PC-9 (cell line): Measurements from ENCODE around the gene TAGLN2. TPM values are rescaled to one million over a fixed set of nuclear protein-coding genes. Genes with fewer than 3 reads are reported as not detected.

Source experiments
- BruUV-seq: library from RNA; stranded (reverse); fragments of 400-500 nt; replicated peaks from 2 replicates; lab custom pipeline; 2021; lab: Mats Ljungman, UMichigan
- CTCF ChIA-PET: fragments of 300-600 bp; sonication (Branson Sonifier 250); formaldehyde crosslinking; loops from one replicate; lab custom pipeline; 2022; ENCODE audit warnings: antibody characterized with exemption; lab: Charles Lee
- POLR2A ChIA-PET: fragments of 300-600 bp; sonication (Branson Sonifier 250); formaldehyde crosslinking; loops from one replicate; lab custom pipeline; 2022; ENCODE audit warnings: antibody characterized with exemption; ENCODE audit not compliant: unreplicated experiment; lab: Charles Lee
- DNase-seq, 2 experiments: peaks; one replicate each; pipeline versions ENCODE4 v3.0.0 to v3.0.0-alpha.2; 2015 to 2022; ENCODE audit warnings: mixed read lengths in 1 of 2
- H2AFZ ChIP-seq: fragments of 200-600 bp; sonication (generic); 2 replicates; pipeline ENCODE4 v1.8.1; 2017; ENCODE audit warnings: antibody characterized with exemption
- H3F3A ChIP-seq: fragments of 200-600 bp; sonication (generic); 2 replicates; pipeline ENCODE4 v1.8.1; 2017; ENCODE audit warnings: antibody characterized with exemption, mild to moderate bottlenecking, low read depth; ENCODE audit not compliant: insufficient read depth
- H3K27ac ChIP-seq: fragments of 200-600 bp; sonication (generic); 2 replicates; pipeline ENCODE4 v1.6.1; 2016; ENCODE audit warnings: mixed run types
- H3K27me3 ChIP-seq: fragments of 200-600 bp; sonication (generic); 2 replicates; pipeline ENCODE4 v1.6.1; 2016; ENCODE audit warnings: low read depth, mixed run types; ENCODE audit not compliant: insufficient read depth
- H3K36me3 ChIP-seq: fragments of 200-600 bp; sonication (generic); 2 replicates; pipeline ENCODE4 v1.6.1; 2016; ENCODE audit warnings: low read depth, mixed run types
- H3K4me1 ChIP-seq: fragments of 200-600 bp; sonication (generic); replicated peaks from 2 replicates; pipeline ENCODE4 v1.6.1; 2016; ENCODE audit warnings: mixed run types; ENCODE audit not compliant: insufficient read depth
- H3K4me2 ChIP-seq: fragments of 200-600 bp; sonication (generic); 2 replicates; pipeline ENCODE4 v1.6.1; 2017; ENCODE audit warnings: mixed run types
- H3K4me3 ChIP-seq: fragments of 200-600 bp; sonication (generic); 2 replicates; pipeline ENCODE4 v1.6.1; 2016; ENCODE audit warnings: mixed run types
- H3K79me2 ChIP-seq: fragments of 200-600 bp; sonication (generic); 2 replicates; pipeline ENCODE4 v1.6.1; 2017; ENCODE audit warnings: low read depth, mixed run types
- H3K9me2 ChIP-seq: fragments of 200-600 bp; sonication (generic); 2 replicates; pipeline ENCODE4 v1.8.1; 2017; ENCODE audit warnings: mild to moderate bottlenecking; ENCODE audit not compliant: insufficient read depth
- H3K9me3 ChIP-seq: fragments of 200-600 bp; sonication (generic); 2 replicates; pipeline ENCODE4 v1.8.1; 2016; ENCODE audit warnings: low read depth; ENCODE audit not compliant: insufficient read depth
- H4K20me1 ChIP-seq: fragments of 200-600 bp; sonication (generic); 2 replicates; pipeline ENCODE4 v1.8.1; 2017; ENCODE audit not compliant: insufficient read depth
- CTCF ChIP-seq: fragments of 200-600 bp; sonication (generic); conservative IDR thresholded peaks from 2 replicates; pipeline ENCODE4 v1.6.1; 2017; ENCODE audit warnings: mixed run types, antibody characterized with exemption, mild to moderate bottlenecking, moderate library complexity
- EZH2 ChIP-seq: fragments of 200-600 bp; sonication (generic); IDR thresholded peaks from 2 replicates; pipeline ENCODE4 v1.8.0; 2017; ENCODE audit warnings: antibody characterized with exemption, low read depth
- intact Hi-C: fragments of 100-400 bp; cut with micrococcal nuclease; formaldehyde crosslinking; loops from one replicate; pipeline ENCODE4 v1.10.0; 2022; ENCODE audit not compliant: unreplicated experiment
- total RNA-seq: library from RNA; stranded (reverse); gene quantifications from 2 replicates; pipeline ENCODE4 v1.2.3, GENCODE V29; 2021

Gene TAGLN2
- total RNA-seq, 1 experiment from 2014 or later: 473 TPM

DNA sequence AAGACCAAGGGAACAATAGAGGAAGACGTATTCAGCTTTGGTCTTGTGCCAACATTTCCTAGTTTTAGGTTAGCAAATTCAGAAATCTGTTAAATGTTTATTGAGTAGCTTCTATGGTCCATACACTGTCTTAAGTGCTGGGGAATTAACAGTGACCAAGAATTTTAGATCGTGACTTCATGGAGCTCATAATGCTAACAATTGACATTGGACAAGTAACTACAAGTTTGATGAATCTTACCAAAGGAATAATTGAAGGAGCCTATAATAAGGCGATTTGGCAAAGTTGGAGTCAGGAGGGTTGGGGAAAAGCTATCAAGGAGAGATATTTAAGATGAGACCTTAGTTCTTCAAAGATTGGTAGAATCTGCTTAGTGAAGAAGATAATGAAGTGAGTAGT is 30.1 kb upstream of the TAGLN2 start:
- H3K79me2 ChIP-seq: no peaks in the 10 kb centered on the region
- intact Hi-C loops: no loop called here
- H2AFZ ChIP-seq: no peak overlapping the region
- TF ChIP-seq CTCF (no peak), EZH2 (no peak)
- H3K27ac ChIP-seq: no peak overlapping the region
- no peak overlapping the region for H3K4me2 ChIP-seq
- ChIA-PET POLR2A (no interaction called here), CTCF (interaction anchor here (0.7 kb wide), 2 partner anchors 11 to 357 kb away, joined by 5 to 7 read pairs; no protein-coding TSS in a partner anchor)
- H4K20me1 ChIP-seq: no peaks in the 10 kb centered on the region
- H3K27me3 ChIP-seq: no peaks in the 10 kb centered on the region
- no peaks in the 10 kb centered on the region for H3K9me3 ChIP-seq
- no peaks in the 10 kb centered on the region for H3K36me3 ChIP-seq
- no peak for DNase-seq
- H3F3A ChIP-seq: peaks cover 4% of the 10 kb centered on the region; the same call in 1 of the 2 replicates
- H3K9me2 ChIP-seq: no peaks in the 10 kb centered on the region
- H3K4me3 ChIP-seq: no peak overlapping the region
- H3K4me1 ChIP-seq: peaks cover 23% of the 10 kb centered on the region
- BruUV-seq: no TSS peak

- ChIA-PET CTCF (no interaction called here), POLR2A (interaction anchor here (0.6 kb wide), 1 partner anchor 42 kb away, joined by 4 read pairs; no protein-coding TSS in a partner anchor)
- Histone ChIP-seq H4K20me1 (no peaks in the 10 kb centered on the region), H2AFZ (no peak within 1 kb of the TSS), H3K36me3 (no peaks in the 10 kb centered on the region), H3F3A (no peaks in the 10 kb centered on the region; the same call in 1 of the 2 replicates), H3K27me3 (no peaks in the 10 kb centered on the region), H3K4me1 (peaks cover 15% of the 10 kb centered on the region), H3K4me3 (no peak within 1 kb of the TSS), H3K27ac (no peak within 1 kb of the TSS), H3K9me2 (no peaks in the 10 kb centered on the region), H3K4me2 (peak within 1 kb of the TSS; percentile 8; the same call in 1 of the 2 replicates), H3K79me2 (no peaks in the 10 kb centered on the region), H3K9me3 (no peaks in the 10 kb centered on the region)
- TF ChIP-seq CTCF: no peak
- no peak for TF ChIP-seq EZH2
- intact Hi-C loops: no loop called here
- TSS peak; percentile 62 for BruUV-seq
- no peak for DNase-seq
Observed at GRCh38 chr1:159953536-159954515, 28.5 kb upstream of the TAGLN2 start, which contains the start of gene SLAMF9. SLAMF9 (minus strand) TSS chr1:159954237; CDS start chr1:159954137, 100 bp downstream.

- H4K20me1 ChIP-seq: no peaks in the 10 kb centered on the region
- no peaks in the 10 kb centered on the region for H3K9me2 ChIP-seq
- DNase-seq: no peak
- H3K27me3 ChIP-seq: no peaks in the 10 kb centered on the region
- TF ChIP-seq EZH2: no peak
- no peak for TF ChIP-seq CTCF
- H3K4me2 ChIP-seq: no peak overlapping the region
- intact Hi-C loops: no loop called here
- no peak overlapping the region for H3K4me3 ChIP-seq
- ChIA-PET POLR2A (no interaction called here), CTCF (no interaction called here)
- no peaks in the 10 kb centered on the region; the same call in 1 of the 2 replicates for H3F3A ChIP-seq
- no peak overlapping the region for H3K27ac ChIP-seq
- no peaks in the 10 kb centered on the region for H3K79me2 ChIP-seq
- BruUV-seq: no TSS peak
- H3K36me3 ChIP-seq: no peaks in the 10 kb centered on the region
- H2AFZ ChIP-seq: no peak overlapping the region
- H3K9me3 ChIP-seq: no peaks in the 10 kb centered on the region
- H3K4me1 ChIP-seq: peaks cover 16% of the 10 kb centered on the region; the same call in 1 of the 2 replicates
Observed at GRCh38 chr1:159952932-159953331, 27.6 kb upstream of the TAGLN2 start.
